Heart left ventricle (tissue), 13 donors: ENCODE data around the gene PIP4K2A.

Source experiments
- CTCF ChIP-seq, 12 donors: fragments of 200-600 bp; sonication (generic) in 4 of 12; IDR thresholded peaks; one replicate each; pipeline versions ENCODE4 v1.5.0 to v1.8.0; 2018 to 2022; ENCODE audit warnings: antibody characterized with exemption in 12 of 12, mild to moderate bottlenecking in 5 of 12
- POLR2A ChIP-seq, 2 donors: fragments of 450-650 bp; IDR thresholded peaks; one replicate each; pipeline ENCODE4 v1.6.1; 2017; ENCODE audit warnings: antibody characterized with exemption in 2 of 2, mild to moderate bottlenecking in 2 of 2, moderate library complexity in 2 of 2
- donor health status: ischemic (EF 13 %, LVEDD 7.1; RV severe dilation, severe dysfunction).
- donor health status: DM: no; HTN: yes; CAD: no.
- donor health status: DM: no; HTN: no; CAD: no.
- donor health status: ischemic (EF 25% LVEDD 6.9; RV normal size, moderate dysfunction).
- donor health status: ischemic (EF 25% LVEDD 5.7; RV mildly dilated, moderate dysfunction).
- donor health status: ischemic (EF 35%, LVEDD 5.7; RV mildly dilated, moderate dysfunction).
- donor health status: nonischemic (EF 11% LVEDD 7.7; RV severe dilation, severe dysfunction).
- donor health status: DM: yes; HTN: yes; CAD: no.
- donor health status: PGD.
- donor health status: ischemic (EF 29% LVEDD 5.4; RV normal size, mild dysfunction).
- donor health status: nonischemic (EF 23%, LVEDD 6.1; RV moderate dilation, normal function).

GRCh38 chr10:22593636-22594198 is 120.7 kb downstream of the PIP4K2A start:
- TF ChIP-seq CTCF (IDR thresholded peaks at IDR 0.05) (no peak), POLR2A (IDR thresholded peaks at IDR 0.05) (no peak)
